Left renal pelvis (tissue), 4 donors: ENCODE data around the gene SLC35G1. TPM values are rescaled to one million over a fixed set of nuclear protein-coding genes. Genes with fewer than 3 reads are reported as not detected.

Experiments used
- DNase-seq, 4 donors: peaks; one replicate each; pipeline ENCODE4 v3.0.0-alpha.2; 2013; ENCODE audit warnings: low read depth in 4 of 4, low spot score in 3 of 4
- polyA plus RNA-seq, 4 donors: library from polyadenylated mRNA; unstranded; fragments of 120-200 nt; gene quantifications; one replicate each; pipeline ENCODE4 v1.2.1, GENCODE V29; 2013; ENCODE audit not compliant: insufficient read length in 4 of 4

The SLC35G1 gene
- polyA plus RNA-seq, 4 donors = 7.6 to 9.5 (median 8.5) TPM

GRCh38 chr10:93875032-93875358, 18.8 kb upstream of the SLC35G1 start:
- no peak for DNase-seq

GRCh38 chr10:93876381-93876780, 17.4 kb upstream of the SLC35G1 start:
- no peak for DNase-seq

GRCh38 chr10:93879273-93879672, 14.5 kb upstream of the SLC35G1 start:
- DNase-seq = no peak

- no peak for DNase-seq
These were observed 969 bp downstream of the SLC35G1 start for GRCh38 chr10:93894516-93895378.

GRCh38 chr10:93897070-93897780, 3.4 kb downstream of the SLC35G1 start:
- DNase-seq = no peak

GRCh38 chr10:93899109-93899508, 5.3 kb downstream of the SLC35G1 start:
- DNase-seq = no peak

- DNase-seq = no peak
These were observed 9.3 kb downstream of the SLC35G1 start for GRCh38 chr10:93903051-93903450.

GRCh38 chr10:93904901-93905300, 11.1 kb downstream of the SLC35G1 start:
- no peak for DNase-seq

- no peak for DNase-seq
These were observed 13.3 kb downstream of the SLC35G1 start for GRCh38 chr10:93907059-93907458.

- no peak for DNase-seq
These were observed 18.1 kb downstream of the SLC35G1 start for GRCh38 chr10:93911866-93912265.

- no peak for DNase-seq
These were observed 18.7 kb downstream of the SLC35G1 start for GRCh38 chr10:93912444-93912843.

- DNase-seq = no peak
These were observed 19.9 kb downstream of the SLC35G1 start for GRCh38 chr10:93913706-93914105.

- no peak for DNase-seq
These were observed 21.8 kb downstream of the SLC35G1 start for GRCh38 chr10:93915598-93915997.

- DNase-seq = peak in 1 of 4 donors; percentile 23
These were observed 22.7 kb downstream of the SLC35G1 start for GRCh38 chr10:93916257-93917063.

GRCh38 chr10:93917064-93917391, 23.2 kb downstream of the SLC35G1 start:
- no peak for DNase-seq

- DNase-seq = peak in 1 of 4 donors; percentile 21
These were observed 24.0 kb downstream of the SLC35G1 start for GRCh38 chr10:93917821-93918220.

GRCh38 chr10:93921338-93921737, 27.6 kb downstream of the SLC35G1 start:
- DNase-seq = no peak

GRCh38 chr10:93926613-93927012, 32.8 kb downstream of the SLC35G1 start:
- no peak for DNase-seq

GRCh38 chr10:93938140-93938539, 44.4 kb downstream of the SLC35G1 start:
- DNase-seq = no peak

GRCh38 chr10:93940881-93941280, 47.1 kb downstream of the SLC35G1 start:
- DNase-seq = no peak

- no peak for DNase-seq
These were observed 47.8 kb downstream of the SLC35G1 start for GRCh38 chr10:93941606-93942005.
